ENCODE measurements around the gene ETS2. TPM values are rescaled to one million over a fixed set of nuclear protein-coding genes. Genes with fewer than 3 reads are reported as not detected.

ETS2 gene
- total RNA-seq, 1 donor from 2014 or later: 16.2 TPM

DNA sequence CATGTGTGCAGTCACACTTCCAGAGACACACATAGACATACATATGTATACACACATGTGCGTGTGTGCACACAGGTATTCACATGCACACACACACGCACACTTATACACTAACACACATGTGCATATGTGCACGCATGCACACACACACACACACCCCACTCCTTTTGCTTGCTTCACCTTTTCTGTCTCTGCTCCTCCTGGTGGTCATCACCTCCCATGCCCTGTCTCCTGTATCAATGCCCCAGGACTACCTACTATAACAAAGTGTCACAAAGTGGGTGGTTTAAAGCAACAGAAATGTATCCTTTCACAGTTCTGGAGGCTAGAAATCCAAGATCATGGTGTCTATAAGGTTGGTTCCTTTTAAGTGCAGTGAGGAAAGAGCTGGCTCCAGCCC lies 27.4 kb downstream of the ETS2 start:
- no peaks in the 10 kb centered on the region for H3K9me3 Mint-ChIP-seq (ENCODE audit: unreplicated experiment)
- TF ChIP-seq, protein P1, sequence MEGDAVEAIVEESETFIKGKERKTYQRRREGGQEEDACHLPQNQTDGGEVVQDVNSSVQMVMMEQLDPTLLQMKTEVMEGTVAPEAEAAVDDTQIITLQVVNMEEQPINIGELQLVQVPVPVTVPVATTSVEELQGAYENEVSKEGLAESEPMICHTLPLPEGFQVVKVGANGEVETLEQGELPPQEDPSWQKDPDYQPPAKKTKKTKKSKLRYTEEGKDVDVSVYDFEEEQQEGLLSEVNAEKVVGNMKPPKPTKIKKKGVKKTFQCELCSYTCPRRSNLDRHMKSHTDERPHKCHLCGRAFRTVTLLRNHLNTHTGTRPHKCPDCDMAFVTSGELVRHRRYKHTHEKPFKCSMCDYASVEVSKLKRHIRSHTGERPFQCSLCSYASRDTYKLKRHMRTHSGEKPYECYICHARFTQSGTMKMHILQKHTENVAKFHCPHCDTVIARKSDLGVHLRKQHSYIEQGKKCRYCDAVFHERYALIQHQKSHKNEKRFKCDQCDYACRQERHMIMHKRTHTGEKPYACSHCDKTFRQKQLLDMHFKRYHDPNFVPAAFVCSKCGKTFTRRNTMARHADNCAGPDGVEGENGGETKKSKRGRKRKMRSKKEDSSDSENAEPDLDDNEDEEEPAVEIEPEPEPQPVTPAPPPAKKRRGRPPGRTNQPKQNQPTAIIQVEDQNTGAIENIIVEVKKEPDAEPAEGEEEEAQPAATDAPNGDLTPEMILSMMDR (IDR thresholded peaks at IDR 0.05; ENCODE audit: partially characterized antibody, unreplicated experiment): no peak
- DNase-seq: no peak
- H3K27me3 Mint-ChIP-seq (ENCODE audit: unreplicated experiment): no peaks in the 10 kb centered on the region
- H3K4me3 Mint-ChIP-seq (ENCODE audit: unreplicated experiment): no peak overlapping the region
- H3K36me3 Mint-ChIP-seq (ENCODE audit: unreplicated experiment): no peaks in the 10 kb centered on the region
- H3K27ac Mint-ChIP-seq (ENCODE audit: unreplicated experiment): no peak overlapping the region
- no peaks in the 10 kb centered on the region for H3K4me1 Mint-ChIP-seq (ENCODE audit: low read depth, unreplicated experiment)

DNA sequence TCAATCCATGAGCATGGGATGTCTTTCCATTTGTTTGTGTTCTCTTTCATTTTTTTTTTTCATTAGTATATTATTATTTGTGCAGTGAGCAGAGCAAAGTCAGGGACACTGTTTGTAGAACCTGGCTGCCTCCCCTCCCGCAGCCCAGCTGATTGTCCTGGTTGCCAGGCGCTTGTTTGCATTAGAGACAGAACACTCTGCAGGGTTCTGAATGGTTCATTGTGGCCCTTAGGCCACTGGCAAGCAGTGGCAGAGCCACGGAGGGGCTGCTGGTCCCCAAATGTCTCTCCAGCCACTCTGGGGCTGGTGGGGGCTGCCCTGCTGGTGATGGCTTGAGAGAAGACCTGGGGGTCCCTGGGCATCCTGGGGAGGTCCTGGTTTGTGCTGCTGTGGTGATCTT lies 29.0 kb downstream of the ETS2 start:
- Mint-ChIP-seq H3K27me3 (ENCODE audit: unreplicated experiment) (no peaks in the 10 kb centered on the region), H3K27ac (ENCODE audit: unreplicated experiment) (no peak overlapping the region), H3K4me1 (ENCODE audit: low read depth, unreplicated experiment) (no peaks in the 10 kb centered on the region), H3K9me3 (ENCODE audit: unreplicated experiment) (no peaks in the 10 kb centered on the region), H3K36me3 (ENCODE audit: unreplicated experiment) (no peaks in the 10 kb centered on the region), H3K4me3 (ENCODE audit: unreplicated experiment) (no peak overlapping the region)
- TF ChIP-seq, protein P1 (IDR thresholded peaks at IDR 0.05; ENCODE audit: partially characterized antibody, unreplicated experiment): no peak
- no peak for DNase-seq

DNA sequence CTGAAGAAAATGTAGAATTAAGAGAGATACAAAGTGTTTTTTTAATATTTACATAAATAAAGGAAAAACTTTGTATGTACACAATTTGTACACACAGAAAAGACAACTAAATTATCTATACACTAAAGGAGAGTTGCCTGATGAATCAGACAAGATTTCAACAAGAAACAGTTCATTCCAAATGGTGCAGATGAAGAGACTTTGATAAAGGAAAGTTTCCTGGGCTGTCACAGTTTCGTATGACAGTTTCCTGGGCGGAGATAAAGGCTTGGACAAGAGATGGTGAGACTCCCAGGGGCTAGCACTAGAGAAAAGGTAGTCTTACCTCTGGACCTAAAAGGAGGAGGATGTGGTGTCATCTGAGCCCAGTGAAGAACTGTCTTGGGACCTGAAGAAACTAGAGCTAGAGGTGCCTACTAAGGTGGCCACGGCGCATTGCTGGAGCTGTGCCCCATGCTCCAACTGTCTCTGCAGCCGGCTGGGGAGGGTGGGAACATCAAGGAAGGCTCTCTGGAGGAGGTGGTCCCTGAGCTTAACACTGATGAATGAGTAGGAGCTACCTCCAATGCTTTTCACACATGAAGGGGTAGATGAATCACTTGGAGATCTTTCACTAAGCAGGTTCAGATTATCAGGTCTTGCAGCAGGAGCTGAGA lies 32.2 kb downstream of the ETS2 start:
- DNase-seq: no peak
- no peaks in the 10 kb centered on the region for H3K36me3 Mint-ChIP-seq (ENCODE audit: unreplicated experiment)

DNA sequence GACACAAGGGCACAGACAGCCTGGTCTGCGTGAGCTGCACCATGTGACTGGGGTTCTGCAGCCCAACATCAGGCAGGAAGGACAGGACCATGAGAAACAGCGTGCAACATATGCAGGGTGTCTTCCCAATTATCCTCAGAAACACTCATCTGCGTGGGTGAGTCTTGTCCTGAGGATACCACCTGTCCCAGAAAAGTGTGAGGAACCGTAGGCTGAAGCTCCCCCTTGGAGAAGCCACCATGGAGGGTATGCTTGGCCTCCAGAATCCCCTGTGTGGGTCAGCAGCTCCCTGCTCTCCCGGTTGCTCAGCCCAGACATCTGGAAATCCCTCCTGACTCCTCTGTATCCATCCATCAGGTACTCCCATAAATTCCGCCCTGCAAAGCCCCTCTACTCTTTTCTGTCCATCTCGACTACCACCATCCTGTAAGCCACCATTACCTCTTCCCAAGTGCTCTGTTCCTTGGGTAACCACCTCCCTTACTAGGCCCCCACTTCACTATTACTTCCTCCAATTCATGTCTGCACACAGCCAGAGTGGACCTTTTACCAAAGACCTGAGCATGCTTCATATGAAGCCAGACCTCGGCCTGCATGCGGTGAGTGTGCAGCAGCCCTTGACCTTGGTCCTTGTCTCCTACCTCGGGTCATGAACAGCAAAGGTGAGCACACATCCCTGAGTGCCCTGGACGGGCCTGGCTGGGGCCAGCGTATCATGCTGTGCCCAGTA lies 33.0 kb downstream of the ETS2 start:
- Mint-ChIP-seq H3K9me3 (ENCODE audit: unreplicated experiment) (no peaks in the 10 kb centered on the region), H3K27me3 (ENCODE audit: unreplicated experiment) (peaks cover 1% of the 10 kb centered on the region), H3K4me3 (ENCODE audit: unreplicated experiment) (no peak overlapping the region), H3K36me3 (ENCODE audit: unreplicated experiment) (no peaks in the 10 kb centered on the region), H3K27ac (ENCODE audit: unreplicated experiment) (no peak overlapping the region), H3K4me1 (ENCODE audit: low read depth, unreplicated experiment) (no peaks in the 10 kb centered on the region)
- no peak for DNase-seq
- TF ChIP-seq, protein P1 (IDR thresholded peaks at IDR 0.05; ENCODE audit: partially characterized antibody, unreplicated experiment): no peak

More for the DNA sequence above, 32.2 kb downstream of the ETS2 start:
- peaks cover 1% of the 10 kb centered on the region for H3K27me3 Mint-ChIP-seq (ENCODE audit: unreplicated experiment)
- H3K9me3 Mint-ChIP-seq (ENCODE audit: unreplicated experiment): no peaks in the 10 kb centered on the region
- H3K4me3 Mint-ChIP-seq (ENCODE audit: unreplicated experiment): no peak overlapping the region
- TF ChIP-seq, protein P1 (IDR thresholded peaks at IDR 0.05; ENCODE audit: partially characterized antibody, unreplicated experiment): no peak
- no peaks in the 10 kb centered on the region for H3K4me1 Mint-ChIP-seq (ENCODE audit: low read depth, unreplicated experiment)
- H3K27ac Mint-ChIP-seq (ENCODE audit: unreplicated experiment): no peak overlapping the region

Data from glutamatergic neuron (in vitro differentiated cells).